ENCODE results near the gene ORC5. TPM values are rescaled to one million over a fixed set of nuclear protein-coding genes. Genes with fewer than 3 reads are reported as not detected.

Gene ORC5
- polyA plus RNA-seq, 2 of the 4 experiments (the other 2 are of a cell fraction): 17.8 to 28.4 TPM

DNA sequence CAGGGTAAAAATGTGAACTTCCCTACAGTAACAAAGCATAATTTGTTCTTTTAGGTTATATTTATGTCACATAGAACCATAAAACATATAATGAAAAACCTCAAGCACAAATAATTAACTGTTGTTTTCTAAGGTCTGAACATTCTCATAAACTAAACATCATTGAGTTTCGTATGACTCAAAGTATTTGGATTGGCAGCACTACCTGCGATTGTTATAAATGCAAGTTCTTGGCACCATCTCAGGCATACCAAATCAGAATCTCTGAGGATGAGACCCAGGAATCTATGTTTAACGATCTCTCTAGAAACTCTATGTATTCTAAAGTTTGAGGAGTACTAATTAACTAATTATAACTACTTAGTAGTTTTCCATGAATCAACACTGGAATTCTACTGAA is 22.5 kb downstream of the ORC5 start:
- POLR2A ChIA-PET: no interaction called here
- no peak overlapping the region for H3K27ac ChIP-seq
- no peaks in the 10 kb centered on the region for H3K9me3 ChIP-seq
- TF ChIP-seq, protein P1, sequence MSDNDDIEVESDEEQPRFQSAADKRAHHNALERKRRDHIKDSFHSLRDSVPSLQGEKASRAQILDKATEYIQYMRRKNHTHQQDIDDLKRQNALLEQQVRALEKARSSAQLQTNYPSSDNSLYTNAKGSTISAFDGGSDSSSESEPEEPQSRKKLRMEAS (IDR thresholded peaks at IDR 0.05): no peak
- no peak for TF ChIP-seq BHLHE40 (IDR thresholded peaks at IDR 0.05; ENCODE audit: low read depth, low read length)
- TF ChIP-seq, protein P2, sequence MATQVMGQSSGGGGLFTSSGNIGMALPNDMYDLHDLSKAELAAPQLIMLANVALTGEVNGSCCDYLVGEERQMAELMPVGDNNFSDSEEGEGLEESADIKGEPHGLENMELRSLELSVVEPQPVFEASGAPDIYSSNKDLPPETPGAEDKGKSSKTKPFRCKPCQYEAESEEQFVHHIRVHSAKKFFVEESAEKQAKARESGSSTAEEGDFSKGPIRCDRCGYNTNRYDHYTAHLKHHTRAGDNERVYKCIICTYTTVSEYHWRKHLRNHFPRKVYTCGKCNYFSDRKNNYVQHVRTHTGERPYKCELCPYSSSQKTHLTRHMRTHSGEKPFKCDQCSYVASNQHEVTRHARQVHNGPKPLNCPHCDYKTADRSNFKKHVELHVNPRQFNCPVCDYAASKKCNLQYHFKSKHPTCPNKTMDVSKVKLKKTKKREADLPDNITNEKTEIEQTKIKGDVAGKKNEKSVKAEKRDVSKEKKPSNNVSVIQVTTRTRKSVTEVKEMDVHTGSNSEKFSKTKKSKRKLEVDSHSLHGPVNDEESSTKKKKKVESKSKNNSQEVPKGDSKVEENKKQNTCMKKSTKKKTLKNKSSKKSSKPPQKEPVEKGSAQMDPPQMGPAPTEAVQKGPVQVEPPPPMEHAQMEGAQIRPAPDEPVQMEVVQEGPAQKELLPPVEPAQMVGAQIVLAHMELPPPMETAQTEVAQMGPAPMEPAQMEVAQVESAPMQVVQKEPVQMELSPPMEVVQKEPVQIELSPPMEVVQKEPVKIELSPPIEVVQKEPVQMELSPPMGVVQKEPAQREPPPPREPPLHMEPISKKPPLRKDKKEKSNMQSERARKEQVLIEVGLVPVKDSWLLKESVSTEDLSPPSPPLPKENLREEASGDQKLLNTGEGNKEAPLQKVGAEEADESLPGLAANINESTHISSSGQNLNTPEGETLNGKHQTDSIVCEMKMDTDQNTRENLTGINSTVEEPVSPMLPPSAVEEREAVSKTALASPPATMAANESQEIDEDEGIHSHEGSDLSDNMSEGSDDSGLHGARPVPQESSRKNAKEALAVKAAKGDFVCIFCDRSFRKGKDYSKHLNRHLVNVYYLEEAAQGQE (IDR thresholded peaks at IDR 0.05): no peak
- TF ChIP-seq, protein P3, sequence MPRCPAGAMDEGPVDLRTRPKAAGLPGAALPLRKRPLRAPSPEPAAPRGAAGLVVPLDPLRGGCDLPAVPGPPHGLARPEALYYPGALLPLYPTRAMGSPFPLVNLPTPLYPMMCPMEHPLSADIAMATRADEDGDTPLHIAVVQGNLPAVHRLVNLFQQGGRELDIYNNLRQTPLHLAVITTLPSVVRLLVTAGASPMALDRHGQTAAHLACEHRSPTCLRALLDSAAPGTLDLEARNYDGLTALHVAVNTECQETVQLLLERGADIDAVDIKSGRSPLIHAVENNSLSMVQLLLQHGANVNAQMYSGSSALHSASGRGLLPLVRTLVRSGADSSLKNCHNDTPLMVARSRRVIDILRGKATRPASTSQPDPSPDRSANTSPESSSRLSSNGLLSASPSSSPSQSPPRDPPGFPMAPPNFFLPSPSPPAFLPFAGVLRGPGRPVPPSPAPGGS (IDR thresholded peaks at IDR 0.05): no peak
- TF ChIP-seq RNF2 (IDR thresholded peaks at IDR 0.05; ENCODE audit: borderline replicate concordance, low read depth): no peak
- TF ChIP-seq SMC3 (IDR thresholded peaks at IDR 0.05): no peak
- no peak for TF ChIP-seq JUN (IDR thresholded peaks at IDR 0.05)
- TF ChIP-seq ZNF302 (CRISPR knock-in tag; IDR thresholded peaks at IDR 0.05): no peak
- TF ChIP-seq GATA3 (IDR thresholded peaks at IDR 0.05; ENCODE audit: borderline replicate concordance): no peak
- TF ChIP-seq, protein P4, sequence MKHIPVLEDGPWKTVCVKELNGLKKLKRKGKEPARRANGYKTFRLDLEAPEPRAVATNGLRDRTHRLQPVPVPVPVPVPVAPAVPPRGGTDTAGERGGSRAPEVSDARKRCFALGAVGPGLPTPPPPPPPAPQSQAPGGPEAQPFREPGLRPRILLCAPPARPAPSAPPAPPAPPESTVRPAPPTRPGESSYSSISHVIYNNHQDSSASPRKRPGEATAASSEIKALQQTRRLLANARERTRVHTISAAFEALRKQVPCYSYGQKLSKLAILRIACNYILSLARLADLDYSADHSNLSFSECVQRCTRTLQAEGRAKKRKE (CRISPR knock-in tag; IDR thresholded peaks at IDR 0.05; ENCODE audit: low read depth): no peak
- no peak for TF ChIP-seq HOXB13 (CRISPR knock-in tag; IDR thresholded peaks at IDR 0.05; ENCODE audit: low read depth)
- TF ChIP-seq, protein P5, sequence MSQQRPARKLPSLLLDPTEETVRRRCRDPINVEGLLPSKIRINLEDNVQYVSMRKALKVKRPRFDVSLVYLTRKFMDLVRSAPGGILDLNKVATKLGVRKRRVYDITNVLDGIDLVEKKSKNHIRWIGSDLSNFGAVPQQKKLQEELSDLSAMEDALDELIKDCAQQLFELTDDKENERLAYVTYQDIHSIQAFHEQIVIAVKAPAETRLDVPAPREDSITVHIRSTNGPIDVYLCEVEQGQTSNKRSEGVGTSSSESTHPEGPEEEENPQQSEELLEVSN (IDR thresholded peaks at IDR 0.05; ENCODE audit: borderline replicate concordance, low read depth): no peak
- TF ChIP-seq RCOR1 (IDR thresholded peaks at IDR 0.05; ENCODE audit: low read depth, low read length): no peak
- TF ChIP-seq, protein P6, sequence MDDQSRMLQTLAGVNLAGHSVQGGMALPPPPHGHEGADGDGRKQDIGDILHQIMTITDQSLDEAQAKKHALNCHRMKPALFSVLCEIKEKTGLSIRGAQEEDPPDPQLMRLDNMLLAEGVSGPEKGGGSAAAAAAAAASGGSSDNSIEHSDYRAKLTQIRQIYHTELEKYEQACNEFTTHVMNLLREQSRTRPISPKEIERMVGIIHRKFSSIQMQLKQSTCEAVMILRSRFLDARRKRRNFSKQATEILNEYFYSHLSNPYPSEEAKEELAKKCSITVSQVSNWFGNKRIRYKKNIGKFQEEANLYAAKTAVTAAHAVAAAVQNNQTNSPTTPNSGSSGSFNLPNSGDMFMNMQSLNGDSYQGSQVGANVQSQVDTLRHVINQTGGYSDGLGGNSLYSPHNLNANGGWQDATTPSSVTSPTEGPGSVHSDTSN (IDR thresholded peaks at IDR 0.05): no peak
- no peak for TF ChIP-seq TP53 (CRISPR knock-in tag; IDR thresholded peaks at IDR 0.05)
- TF ChIP-seq HEYL (CRISPR knock-in tag; IDR thresholded peaks at IDR 0.05): no peak
- TF ChIP-seq, protein P7, sequence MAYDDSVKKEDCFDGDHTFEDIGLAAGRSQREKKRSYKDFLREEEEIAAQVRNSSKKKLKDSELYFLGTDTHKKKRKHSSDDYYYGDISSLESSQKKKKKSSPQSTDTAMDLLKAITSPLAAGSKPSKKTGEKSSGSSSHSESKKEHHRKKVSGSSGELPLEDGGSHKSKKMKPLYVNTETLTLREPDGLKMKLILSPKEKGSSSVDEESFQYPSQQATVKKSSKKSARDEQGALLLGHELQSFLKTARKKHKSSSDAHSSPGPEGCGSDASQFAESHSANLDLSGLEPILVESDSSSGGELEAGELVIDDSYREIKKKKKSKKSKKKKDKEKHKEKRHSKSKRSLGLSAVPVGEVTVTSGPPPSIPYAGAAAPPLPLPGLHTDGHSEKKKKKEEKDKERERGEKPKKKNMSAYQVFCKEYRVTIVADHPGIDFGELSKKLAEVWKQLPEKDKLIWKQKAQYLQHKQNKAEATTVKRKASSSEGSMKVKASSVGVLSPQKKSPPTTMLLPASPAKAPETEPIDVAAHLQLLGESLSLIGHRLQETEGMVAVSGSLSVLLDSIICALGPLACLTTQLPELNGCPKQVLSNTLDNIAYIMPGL (CRISPR knock-in tag; IDR thresholded peaks at IDR 0.05; ENCODE audit: borderline replicate concordance): no peak
- TF ChIP-seq CHD2 (IDR thresholded peaks at IDR 0.05; ENCODE audit: low read length, partially characterized antibody): no peak
- DNase-seq (ENCODE audit: low read depth in 1 of 2, low spot score in 1 of 2) (no peak), FAIRE-seq (no peak), ATAC-seq (no peak)
- no peak overlapping the region for H3K4me3 ChIP-seq
- 83% methylated on average over 3 of the region's 3 CpGs for WGBS (ENCODE audit: missing lambda C conversion rate)
- CTCF ChIA-PET: interaction anchor here (1.4 kb wide), 1 partner anchor 15 kb away, joined by 3 read pairs; no protein-coding TSS in a partner anchor
- no peak overlapping the region for H3K4me2 ChIP-seq
- no peaks in the 10 kb centered on the region for H3K4me1 ChIP-seq
